ENCODE results near the gene GRIPAP1. TPM values are rescaled to one million over a fixed set of nuclear protein-coding genes. Genes with fewer than 3 reads are reported as not detected.

Gene GRIPAP1
- total RNA-seq, 1 donor from 2014 or later: 31.1 TPM

DNA sequence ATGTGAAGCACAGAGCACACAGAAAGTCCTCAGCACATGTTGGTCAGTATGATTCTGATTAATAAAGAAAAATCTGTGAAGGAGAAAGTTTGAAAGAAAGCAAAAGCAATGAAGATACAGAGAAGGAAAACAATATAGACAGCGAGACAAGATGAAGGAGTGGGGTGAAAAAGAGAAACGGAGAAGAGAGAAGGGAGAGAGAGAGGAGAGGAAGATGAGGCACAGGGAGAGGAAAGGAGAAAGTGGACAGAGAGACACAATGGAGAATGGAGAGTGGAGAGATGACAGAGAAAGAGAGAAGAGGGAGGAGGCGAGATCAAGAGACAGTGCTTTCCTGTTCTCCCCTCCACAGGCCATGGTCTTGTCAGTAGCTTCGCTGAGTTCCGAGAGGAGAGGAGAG, 26.5 kb downstream of the GRIPAP1 start:
- Histone ChIP-seq H3K27me3 (ENCODE audit: control insufficient read depth, insufficient read depth, low read length) (no peaks in the 10 kb centered on the region), H3K36me3 (ENCODE audit: control insufficient read depth, insufficient read depth, low read length) (no peaks in the 10 kb centered on the region), H3K4me3 (ENCODE audit: low read depth, low read length) (no peak overlapping the region)
- TF ChIP-seq, protein P1, sequence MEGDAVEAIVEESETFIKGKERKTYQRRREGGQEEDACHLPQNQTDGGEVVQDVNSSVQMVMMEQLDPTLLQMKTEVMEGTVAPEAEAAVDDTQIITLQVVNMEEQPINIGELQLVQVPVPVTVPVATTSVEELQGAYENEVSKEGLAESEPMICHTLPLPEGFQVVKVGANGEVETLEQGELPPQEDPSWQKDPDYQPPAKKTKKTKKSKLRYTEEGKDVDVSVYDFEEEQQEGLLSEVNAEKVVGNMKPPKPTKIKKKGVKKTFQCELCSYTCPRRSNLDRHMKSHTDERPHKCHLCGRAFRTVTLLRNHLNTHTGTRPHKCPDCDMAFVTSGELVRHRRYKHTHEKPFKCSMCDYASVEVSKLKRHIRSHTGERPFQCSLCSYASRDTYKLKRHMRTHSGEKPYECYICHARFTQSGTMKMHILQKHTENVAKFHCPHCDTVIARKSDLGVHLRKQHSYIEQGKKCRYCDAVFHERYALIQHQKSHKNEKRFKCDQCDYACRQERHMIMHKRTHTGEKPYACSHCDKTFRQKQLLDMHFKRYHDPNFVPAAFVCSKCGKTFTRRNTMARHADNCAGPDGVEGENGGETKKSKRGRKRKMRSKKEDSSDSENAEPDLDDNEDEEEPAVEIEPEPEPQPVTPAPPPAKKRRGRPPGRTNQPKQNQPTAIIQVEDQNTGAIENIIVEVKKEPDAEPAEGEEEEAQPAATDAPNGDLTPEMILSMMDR (IDR thresholded peaks at IDR 0.05; ENCODE audit: insufficient read depth, low read length, poor library complexity, severe bottlenecking): no peak
- DNase-seq (ENCODE audit: low read depth): no peak

GRCh38 chrX:48975041-48975440, 27.0 kb downstream of the GRIPAP1 start:
- TF ChIP-seq, protein P1 (IDR thresholded peaks at IDR 0.05; ENCODE audit: insufficient read depth, low read length, poor library complexity, severe bottlenecking): no peak
- Histone ChIP-seq H3K36me3 (ENCODE audit: control insufficient read depth, insufficient read depth, low read length) (no peaks in the 10 kb centered on the region), H3K4me3 (ENCODE audit: low read depth, low read length) (no peak overlapping the region), H3K27me3 (ENCODE audit: control insufficient read depth, insufficient read depth, low read length) (no peaks in the 10 kb centered on the region)
- no peak for DNase-seq (ENCODE audit: low read depth)

DNA sequence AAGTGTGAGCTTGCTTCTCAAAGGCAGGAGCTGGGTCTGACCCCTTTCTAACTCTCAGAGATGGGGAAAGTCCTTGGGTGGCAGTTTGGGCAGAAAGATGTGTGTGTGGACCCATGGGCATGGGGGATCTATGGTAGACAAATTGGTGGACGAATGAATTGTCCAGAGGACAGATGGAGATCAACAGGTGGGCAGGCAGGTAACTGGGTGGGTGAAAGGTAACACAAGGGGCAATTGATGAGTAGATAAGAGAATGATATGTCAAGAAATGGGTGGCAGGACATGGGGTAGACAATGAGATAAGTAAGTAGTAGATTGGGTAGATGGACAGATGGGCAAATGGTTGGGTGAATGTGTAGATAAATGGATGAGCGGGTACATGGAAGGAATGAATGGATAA, 27.5 kb downstream of the GRIPAP1 start:
- Histone ChIP-seq H3K4me3 (ENCODE audit: low read depth, low read length) (no peak overlapping the region), H3K27me3 (ENCODE audit: control insufficient read depth, insufficient read depth, low read length) (no peaks in the 10 kb centered on the region), H3K36me3 (ENCODE audit: control insufficient read depth, insufficient read depth, low read length) (no peaks in the 10 kb centered on the region)
- TF ChIP-seq, protein P1 (IDR thresholded peaks at IDR 0.05; ENCODE audit: insufficient read depth, low read length, poor library complexity, severe bottlenecking): no peak
- DNase-seq (ENCODE audit: low read depth): no peak

- no peak for DNase-seq (ENCODE audit: low read depth)
- TF ChIP-seq, protein P1 (IDR thresholded peaks at IDR 0.05; ENCODE audit: insufficient read depth, low read length, poor library complexity, severe bottlenecking): no peak
Observed at GRCh38 chrX:48974033-48974432, 28.0 kb downstream of the GRIPAP1 start.

GRCh38 chrX:48972220-48973164, 29.6 kb downstream of the GRIPAP1 start:
- DNase-seq (ENCODE audit: low read depth): no peak
- H3K4me3 ChIP-seq (ENCODE audit: low read depth, low read length): peak overlapping the region; percentile 37
- TF ChIP-seq, protein P1 (IDR thresholded peaks at IDR 0.05; ENCODE audit: insufficient read depth, low read length, poor library complexity, severe bottlenecking): peak; percentile 54
- no peaks in the 10 kb centered on the region for H3K36me3 ChIP-seq (ENCODE audit: control insufficient read depth, insufficient read depth, low read length)
- no peaks in the 10 kb centered on the region for H3K27me3 ChIP-seq (ENCODE audit: control insufficient read depth, insufficient read depth, low read length)

More at GRCh38 chrX:48974033-48974432, 28.0 kb downstream of the GRIPAP1 start:
- H3K36me3 ChIP-seq (ENCODE audit: control insufficient read depth, insufficient read depth, low read length): no peaks in the 10 kb centered on the region
- H3K4me3 ChIP-seq (ENCODE audit: low read depth, low read length): no peak overlapping the region
- no peaks in the 10 kb centered on the region for H3K27me3 ChIP-seq (ENCODE audit: control insufficient read depth, insufficient read depth, low read length)

All from kidney epithelial cell (primary cell).